NCI-H187 (cell line): ENCODE measurements around the gene HNRNPC.
"Not testable (repeated sequence)": the region's sequence is repeated elsewhere in the genome, so short reads cannot be mapped to it uniquely, and the experiment has no call there.

Experiments used
- DNase-seq, 2 experiments: peaks; one replicate each; lab custom pipeline; 2025; lab: John Stamatoyannopoulos, UW

The HNRNPC gene

GRCh38 chr14:21269252-21270046 lies at the start of gene HNRNPC:
HNRNPC (minus strand) TSS chr14:21269442; CDS start chr14:21234193, 35,249 bp downstream.
- peak; percentile 99 to 100 for DNase-seq

- no peak for DNase-seq
These were observed 48.2 kb upstream of the HNRNPC start for GRCh38 chr14:21317398-21317797.

GRCh38 chr14:21313512-21313911 lies 44.3 kb upstream of the HNRNPC start:
- DNase-seq: no peak

- no peak for DNase-seq
These were observed 42.4 kb upstream of the HNRNPC start for GRCh38 chr14:21311614-21312013.

GRCh38 chr14:21309956-21310355 lies 40.7 kb upstream of the HNRNPC start:
- no peak for DNase-seq

- no peak for DNase-seq
These were observed 40.0 kb upstream of the HNRNPC start for GRCh38 chr14:21309238-21309636.

- peak; percentile 85 to 92 for DNase-seq
These were observed 39.4 kb upstream of the HNRNPC start for GRCh38 chr14:21308479-21309237.

GRCh38 chr14:21308132-21308478 lies 38.9 kb upstream of the HNRNPC start:
- no peak for DNase-seq

- DNase-seq: no peak
These were observed 38.4 kb upstream of the HNRNPC start for GRCh38 chr14:21307637-21308036.

GRCh38 chr14:21302836-21303140 lies 33.5 kb upstream of the HNRNPC start:
- DNase-seq: not testable (repeated sequence)

GRCh38 chr14:21302013-21302835 lies 33.0 kb upstream of the HNRNPC start:
- no peak for DNase-seq

GRCh38 chr14:21300892-21301291 lies 31.6 kb upstream of the HNRNPC start:
- peak in 1 of 2 experiments; percentile 8 for DNase-seq

- DNase-seq: no peak
These were observed 30.4 kb upstream of the HNRNPC start for GRCh38 chr14:21299562-21300130.

- DNase-seq: no peak
These were observed 29.1 kb upstream of the HNRNPC start for GRCh38 chr14:21298358-21298757.

GRCh38 chr14:21294026-21294425 lies 24.8 kb upstream of the HNRNPC start:
- not testable (repeated sequence) for DNase-seq

GRCh38 chr14:21287168-21287567 lies 17.9 kb upstream of the HNRNPC start:
- DNase-seq: no peak

GRCh38 chr14:21286516-21286915 lies 17.3 kb upstream of the HNRNPC start:
- not testable (repeated sequence) for DNase-seq

- DNase-seq: not testable (repeated sequence)
These were observed 12.7 kb upstream of the HNRNPC start for GRCh38 chr14:21281917-21282316.

GRCh38 chr14:21279783-21280182 lies 10.5 kb upstream of the HNRNPC start, which contains the start of gene RPGRIP1:
RPGRIP1 (plus strand) TSS chr14:21280083; CDS start chr14:21287977, 7,894 bp downstream.
- DNase-seq: no peak

- DNase-seq: no peak
These were observed 9.4 kb upstream of the HNRNPC start for GRCh38 chr14:21278632-21279031.

- DNase-seq: no peak
These were observed 6.1 kb upstream of the HNRNPC start for GRCh38 chr14:21275261-21275858.

GRCh38 chr14:21272661-21273060 lies 3.4 kb upstream of the HNRNPC start:
- DNase-seq: not testable (repeated sequence)
